NOMO-1 treated with DMSO at 0.1 percent for 48 hours (cell line): ENCODE measurements around the gene SLC22A2.

Experiments used
- DNase-seq: peaks from one replicate; lab custom pipeline; 2025; ENCODE audit not compliant: unreplicated experiment; lab: John Stamatoyannopoulos, UW

Gene SLC22A2

GRCh38 chr6:160218810-160219209, 39.8 kb downstream of the SLC22A2 start:
- DNase-seq: no peak

- no peak for DNase-seq
These were observed 40.8 kb downstream of the SLC22A2 start for GRCh38 chr6:160217863-160218262.

GRCh38 chr6:160217073-160217472, 41.5 kb downstream of the SLC22A2 start:
- no peak for DNase-seq

GRCh38 chr6:160215232-160215631, 43.4 kb downstream of the SLC22A2 start:
- DNase-seq: no peak

GRCh38 chr6:160207618-160208017, 51.0 kb downstream of the SLC22A2 start:
- no peak for DNase-seq

- no peak for DNase-seq
These were observed 53.9 kb downstream of the SLC22A2 start for GRCh38 chr6:160204710-160205109.

GRCh38 chr6:160203953-160204352, 54.7 kb downstream of the SLC22A2 start:
- DNase-seq: no peak

- no peak for DNase-seq
These were observed 55.1 kb downstream of the SLC22A2 start for GRCh38 chr6:160203522-160203921.

- no peak for DNase-seq
These were observed 55.5 kb downstream of the SLC22A2 start for GRCh38 chr6:160203076-160203475.

GRCh38 chr6:160202411-160202810, 56.2 kb downstream of the SLC22A2 start:
- DNase-seq: no peak

- no peak for DNase-seq
These were observed 57.6 kb downstream of the SLC22A2 start for GRCh38 chr6:160201061-160201460.

- DNase-seq: no peak
These were observed 59.9 kb downstream of the SLC22A2 start for GRCh38 chr6:160198606-160199211.

- no peak for DNase-seq
These were observed 61.0 kb downstream of the SLC22A2 start for GRCh38 chr6:160197662-160198061.

- DNase-seq: no peak
These were observed 63.8 kb downstream of the SLC22A2 start for GRCh38 chr6:160194808-160195207.

GRCh38 chr6:160192840-160193239, 65.8 kb downstream of the SLC22A2 start:
- no peak for DNase-seq

GRCh38 chr6:160190973-160191372, 67.6 kb downstream of the SLC22A2 start:
- DNase-seq: no peak

GRCh38 chr6:160190081-160190480, 68.5 kb downstream of the SLC22A2 start:
- DNase-seq: no peak

GRCh38 chr6:160188773-160189172, 69.8 kb downstream of the SLC22A2 start:
- no peak for DNase-seq

- no peak for DNase-seq
These were observed 77.9 kb downstream of the SLC22A2 start for GRCh38 chr6:160180706-160181105.

- DNase-seq: no peak
These were observed 80.3 kb downstream of the SLC22A2 start for GRCh38 chr6:160178271-160178670.

GRCh38 chr6:160177220-160177619, 81.4 kb downstream of the SLC22A2 start:
- DNase-seq: no peak

GRCh38 chr6:160174681-160175080, 83.9 kb downstream of the SLC22A2 start:
- no peak for DNase-seq

- DNase-seq: no peak
These were observed 84.7 kb downstream of the SLC22A2 start for GRCh38 chr6:160173806-160174527.
